Thyroid gland (tissue), 4 donors: Measurements from ENCODE around the gene PIK3CD. TPM values are rescaled to one million over a fixed set of nuclear protein-coding genes. Genes with fewer than 3 reads are reported as not detected.

Experiments
- DNase-seq, 2 donors: peaks; one replicate each; pipeline ENCODE4 v3.0.0-alpha.2; 2019
- H3K27ac ChIP-seq, 3 donors: fragments of 200-600 bp; sonication (generic); 1 replicate in 2 of 3; 2 replicates in 1 of 3; pipeline ENCODE4 v1.5.1; 2016 to 2019; ENCODE audit warnings: mild to moderate bottlenecking in 1 of 3, moderate library complexity in 1 of 3
- H3K27me3 ChIP-seq: fragments of 200-600 bp; sonication (generic); one replicate; pipeline ENCODE4 v1.5.1; 2019
- H3K36me3 ChIP-seq, 2 donors: fragments of 200-600 bp; sonication (generic); one replicate each; pipeline ENCODE4 v1.5.1; 2016 to 2019
- H3K4me1 ChIP-seq, 2 donors: fragments of 200-600 bp; sonication (generic); one replicate each; pipeline ENCODE4 v1.5.1; 2017 to 2019
- H3K4me3 ChIP-seq, 3 donors: fragments of 200-600 bp; sonication (generic); replicated peaks in 1 of 3; 1 replicate in 2 of 3; 2 replicates in 1 of 3; pipeline ENCODE4 v1.5.1; 2016; ENCODE audit warnings: mild to moderate bottlenecking in 1 of 3
- H3K9me3 ChIP-seq: fragments of 200-600 bp; sonication (generic); one replicate; pipeline ENCODE4 v1.5.1; 2017
- CTCF ChIP-seq, 6 experiments: fragments of 200-600 bp in 3 of 6; fragments of 450-650 bp in 3 of 6; sonication (generic) in 3 of 6; IDR thresholded peaks; one replicate each; pipeline ENCODE4 v1.5.1; 2016 to 2019; ENCODE audit warnings: antibody characterized with exemption in 6 of 6, mild to moderate bottlenecking in 2 of 6, inconsistent platforms in 1 of 6, moderate library complexity in 1 of 6
- POLR2A ChIP-seq, 2 donors: fragments of 450-650 bp; IDR thresholded peaks; one replicate each; pipeline ENCODE4 v1.6.1; 2017; ENCODE audit warnings: antibody characterized with exemption in 2 of 2, mild to moderate bottlenecking in 2 of 2, moderate library complexity in 1 of 2
- WGBS, 2 donors: methylation state at CpG; one replicate each; pipeline ENCODE4 v1.1.5; 2017; 5-methylcytosine and 5-hydroxymethylcytosine counted together
- intact Hi-C: fragments of 100-400 bp; cut with DNase I; formaldehyde crosslinking; loops from one replicate; pipeline ENCODE4 v1.15.1; 2023
- total RNA-seq, 4 donors: library from RNA; depleted of rRNA; stranded (reverse); fragments of >200 nt; gene quantifications; one replicate each; pipeline ENCODE4 v1.2.3, GENCODE V29; 2016

Gene PIK3CD
- total RNA-seq, 4 donors from 2014 or later = 5.9 to 9.5 (median 7.7) TPM

GRCh38 chr1:9654834-9655723, 3.5 kb downstream of the PIK3CD start:
- TF ChIP-seq POLR2A (IDR thresholded peaks at IDR 0.05) (no peak), CTCF (IDR thresholded peaks at IDR 0.05) (no peak)
- Histone ChIP-seq H3K27me3 (no peaks in the 10 kb centered on the region), H3K4me1 (peaks cover 4 to 16% of the 10 kb centered on the region in 2 donors), H3K9me3 (no peaks in the 10 kb centered on the region), H3K27ac (no peak overlapping the region), H3K4me3 (no peak overlapping the region), H3K36me3 (no peaks in the 10 kb centered on the region)
- 74 to 83% methylated on average over 16 of the region's 16 CpGs for WGBS, 2 donors
- no peak for DNase-seq
- intact Hi-C loops = no loop called here

DNA sequence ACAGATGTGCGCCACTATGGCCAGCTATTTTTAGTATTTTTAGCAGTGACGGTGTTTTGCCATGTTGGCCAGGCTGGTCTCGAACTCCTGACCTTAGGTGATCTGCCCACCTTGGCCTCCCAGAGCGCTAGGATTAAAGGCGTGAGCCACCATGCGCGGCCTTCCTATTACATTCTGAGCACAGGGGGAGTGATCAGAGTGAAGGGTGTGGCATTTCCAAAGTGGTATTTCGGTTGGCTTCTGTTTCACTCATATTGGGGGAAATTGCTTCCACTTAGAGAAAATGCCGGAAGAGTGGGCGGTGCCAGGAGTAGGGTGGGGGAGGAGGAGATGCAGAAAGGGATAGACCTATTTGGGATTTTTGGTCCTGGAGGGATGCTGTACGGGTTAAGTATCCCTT, 4.3 kb downstream of the PIK3CD start:
- TF ChIP-seq POLR2A (IDR thresholded peaks at IDR 0.05) (no peak), CTCF (IDR thresholded peaks at IDR 0.05) (no peak)
- Histone ChIP-seq H3K27me3 (no peaks in the 10 kb centered on the region), H3K9me3 (no peaks in the 10 kb centered on the region), H3K27ac (no peak overlapping the region), H3K4me1 (peaks cover 4 to 16% of the 10 kb centered on the region in 2 donors), H3K36me3 (no peaks in the 10 kb centered on the region), H3K4me3 (no peak overlapping the region)
- no peak for DNase-seq
- intact Hi-C loops = no loop called here
- WGBS, 2 donors = 89 to 96% methylated on average over 11 of the region's 11 CpGs

- Histone ChIP-seq H3K4me3 (no peak overlapping the region), H3K4me1 (peaks cover 0 to under 1% of the 10 kb centered on the region in 2 donors), H3K27ac (no peak overlapping the region), H3K27me3 (no peaks in the 10 kb centered on the region), H3K36me3 (no peaks in the 10 kb centered on the region), H3K9me3 (no peaks in the 10 kb centered on the region)
- DNase-seq = no peak
- 75 to 84% methylated on average over 2 of the region's 2 CpGs for WGBS, 2 donors
- intact Hi-C loops = no loop called here
- TF ChIP-seq POLR2A (IDR thresholded peaks at IDR 0.05) (no peak), CTCF (IDR thresholded peaks at IDR 0.05) (no peak)
Measured at GRCh38 chr1:9657521-9658032, 6.0 kb downstream of the PIK3CD start.

GRCh38 chr1:9658199-9658598, 6.7 kb downstream of the PIK3CD start:
- WGBS, 2 donors = 75 to 77% methylated on average over 4 of the region's 4 CpGs
- TF ChIP-seq POLR2A (IDR thresholded peaks at IDR 0.05) = no peak
- no peak for TF ChIP-seq CTCF (IDR thresholded peaks at IDR 0.05)
- H3K4me3 ChIP-seq = no peak overlapping the region
- intact Hi-C loops = no loop called here
- no peaks in the 10 kb centered on the region for H3K9me3 ChIP-seq
- H3K27ac ChIP-seq = no peak overlapping the region
- H3K36me3 ChIP-seq = no peaks in the 10 kb centered on the region
- no peaks in the 10 kb centered on the region for H3K27me3 ChIP-seq
- H3K4me1 ChIP-seq = no peaks in the 10 kb centered on the region
- no peak for DNase-seq

GRCh38 chr1:9659328-9659727, 7.8 kb downstream of the PIK3CD start:
- Histone ChIP-seq H3K4me3 (no peak overlapping the region), H3K36me3 (no peaks in the 10 kb centered on the region), H3K27ac (no peak overlapping the region), H3K27me3 (no peaks in the 10 kb centered on the region), H3K4me1 (no peaks in the 10 kb centered on the region), H3K9me3 (no peaks in the 10 kb centered on the region)
- TF ChIP-seq CTCF (IDR thresholded peaks at IDR 0.05) (no peak), POLR2A (IDR thresholded peaks at IDR 0.05) (no peak)
- 77 to 79% methylated on average over 5 of the region's 5 CpGs for WGBS, 2 donors
- intact Hi-C loops = no loop called here
- no peak for DNase-seq
